SK-N-MC (cell line): ENCODE measurements around the gene HDC.

Experiments
- EZH2 ChIP-seq: fragments of 200-600 bp; sonication (generic); IDR thresholded peaks from one replicate; pipeline ENCODE4 v1.6.1; 2017; ENCODE audit warnings: antibody characterized with exemption
- POLR2AphosphoS5 ChIP-seq: IDR thresholded peaks from 2 replicates; pipeline ENCODE4 v1.6.1; 2012; ENCODE audit warnings: mild to moderate bottlenecking, low read depth, low read length, borderline replicate concordance

- no peak for TF ChIP-seq EZH2
- no peak for TF ChIP-seq POLR2AphosphoS5
Measured at GRCh38 chr15:50225057-50225456, 40.5 kb downstream of the HDC start.
